Astrocyte of the hippocampus (primary cell): Measurements from ENCODE around the gene CARMIL1.

ENCODE experiments used
- DNase-seq: peaks from one replicate; pipeline ENCODE4 v3.0.0; 2011; ENCODE audit warnings: low read depth, low spot score

The CARMIL1 gene

DNA sequence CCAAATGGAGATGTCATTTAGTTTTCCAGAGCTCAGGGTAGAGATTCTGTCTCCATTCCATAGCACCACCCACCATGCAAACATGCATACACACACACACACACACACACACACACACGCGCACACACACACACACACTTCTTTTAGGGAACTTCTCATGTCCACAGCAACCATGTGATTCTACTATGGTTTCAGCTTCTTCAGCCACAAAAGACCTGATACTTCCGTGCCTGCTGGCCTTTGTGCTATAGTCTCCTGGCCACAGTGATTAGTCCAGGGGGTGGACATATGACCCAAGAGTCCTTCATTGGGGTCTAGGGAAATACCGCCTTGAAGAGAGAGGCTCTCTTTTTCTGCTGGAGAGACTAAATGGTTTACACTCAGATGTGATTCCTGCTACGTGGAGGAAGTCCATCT, 53.5 kb downstream of the CARMIL1 start:
- no peak for DNase-seq

GRCh38 chr6:25333471-25333870, 54.3 kb downstream of the CARMIL1 start:
- no peak for DNase-seq

GRCh38 chr6:25334793-25335192, 55.6 kb downstream of the CARMIL1 start:
- no peak for DNase-seq

DNA sequence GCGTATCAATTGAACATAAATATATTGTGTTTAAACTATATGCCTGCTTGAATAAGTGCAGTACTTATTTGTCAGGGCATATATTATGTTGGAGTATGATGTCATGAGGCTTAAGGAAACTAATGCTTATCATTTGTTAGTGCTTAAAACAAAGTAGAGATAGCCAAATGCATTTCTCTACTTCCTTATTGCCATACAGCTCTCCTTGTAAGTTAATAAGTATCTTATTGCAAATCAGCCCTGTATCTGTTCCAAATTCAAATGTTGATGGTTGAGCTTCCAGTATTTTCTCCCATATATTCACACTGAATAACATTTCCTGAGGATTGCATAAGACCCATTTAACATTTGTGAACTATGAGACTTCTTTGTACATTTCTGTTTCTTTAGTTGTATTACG, 57.8 kb downstream of the CARMIL1 start:
- no peak for DNase-seq

DNA sequence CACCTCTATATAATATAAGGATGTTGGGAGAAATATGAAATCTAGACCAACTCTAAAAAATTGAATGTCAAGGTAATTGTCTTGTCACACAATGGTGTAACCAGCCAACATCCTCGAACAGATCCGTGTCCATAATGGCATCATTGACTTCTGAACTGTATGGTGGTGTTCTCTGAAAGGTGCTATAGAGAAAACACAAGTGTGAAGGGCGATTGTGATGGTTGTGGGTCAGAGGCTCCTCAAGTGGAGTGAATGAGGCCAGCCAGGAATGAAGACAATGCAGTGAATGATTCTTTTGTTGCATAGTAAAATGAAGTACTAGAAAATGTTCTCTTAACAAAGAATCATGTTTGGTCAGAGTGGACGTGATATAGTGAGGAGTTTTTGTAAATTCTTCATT, 58.3 kb downstream of the CARMIL1 start:
- no peak for DNase-seq

DNA sequence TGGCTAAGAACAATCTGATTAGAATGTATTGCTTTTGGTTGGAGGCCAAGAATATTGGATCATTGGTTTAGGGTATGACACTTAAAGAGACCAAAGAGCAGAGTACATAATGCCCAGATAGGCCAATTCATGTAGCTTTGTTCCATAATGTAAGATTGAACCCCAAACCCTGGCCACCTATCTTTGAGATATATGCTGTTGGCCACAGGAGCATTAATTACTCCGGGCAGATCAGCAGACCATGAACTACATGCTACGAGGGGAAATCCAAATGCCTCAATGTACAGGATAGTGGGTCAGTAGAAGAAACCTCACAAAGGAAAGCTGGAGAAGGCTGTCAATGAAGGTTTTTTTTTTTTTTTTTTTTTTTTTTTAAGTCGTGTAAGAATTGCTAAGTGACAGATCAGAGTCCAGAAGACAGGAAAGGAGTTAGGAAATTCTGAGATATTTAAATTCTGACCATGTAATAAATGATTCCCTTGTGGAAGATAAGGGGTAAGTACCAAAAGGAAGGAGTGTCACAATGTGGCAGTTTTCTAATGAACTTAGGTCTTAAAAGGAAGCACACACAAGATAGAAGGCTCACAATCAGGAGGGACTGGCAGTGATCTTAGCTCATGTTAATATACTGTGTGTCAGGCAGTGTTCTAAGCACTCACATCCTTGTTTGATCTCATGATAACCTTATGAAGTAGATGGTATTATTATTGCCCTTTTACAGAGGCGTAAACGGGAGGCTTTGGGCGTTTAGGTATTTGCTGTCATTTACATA, 61.4 kb downstream of the CARMIL1 start:
- no peak for DNase-seq

GRCh38 chr6:25341203-25341552, 62.0 kb downstream of the CARMIL1 start:
- DNase-seq = no peak

DNA sequence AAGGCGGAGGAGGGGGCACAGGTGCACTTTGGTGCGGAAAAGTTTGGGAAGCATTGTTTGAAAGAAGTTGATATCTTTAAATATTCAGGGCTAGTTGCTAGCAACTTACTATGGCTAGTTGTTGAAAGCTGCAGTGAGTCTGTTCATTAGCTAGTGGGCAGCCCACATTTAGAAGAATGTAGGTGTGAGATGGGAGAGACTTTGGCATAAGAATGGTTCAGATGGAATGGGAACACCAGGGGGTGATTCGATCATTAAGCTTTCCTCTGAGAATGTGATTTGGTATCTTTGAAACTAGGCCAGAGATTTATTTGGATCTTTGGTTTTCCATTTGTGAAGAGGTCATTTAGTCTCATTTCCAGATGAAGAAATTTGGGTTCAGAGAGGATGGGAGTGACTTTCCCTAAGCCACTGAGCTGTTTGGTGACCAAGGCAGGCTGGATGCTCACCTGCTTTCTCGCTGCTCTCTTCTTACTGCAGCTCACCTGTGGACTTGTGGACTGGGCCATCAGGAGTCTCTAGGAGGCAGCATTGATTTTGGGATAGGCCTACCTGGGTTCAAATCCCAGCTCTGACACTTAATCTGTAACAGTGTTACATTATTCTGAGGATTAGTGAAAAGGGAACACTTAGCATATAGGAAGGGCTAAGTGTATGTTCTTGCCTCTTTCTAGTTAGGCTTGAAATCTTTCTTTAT, 62.9 kb downstream of the CARMIL1 start:
- no peak for DNase-seq

DNA sequence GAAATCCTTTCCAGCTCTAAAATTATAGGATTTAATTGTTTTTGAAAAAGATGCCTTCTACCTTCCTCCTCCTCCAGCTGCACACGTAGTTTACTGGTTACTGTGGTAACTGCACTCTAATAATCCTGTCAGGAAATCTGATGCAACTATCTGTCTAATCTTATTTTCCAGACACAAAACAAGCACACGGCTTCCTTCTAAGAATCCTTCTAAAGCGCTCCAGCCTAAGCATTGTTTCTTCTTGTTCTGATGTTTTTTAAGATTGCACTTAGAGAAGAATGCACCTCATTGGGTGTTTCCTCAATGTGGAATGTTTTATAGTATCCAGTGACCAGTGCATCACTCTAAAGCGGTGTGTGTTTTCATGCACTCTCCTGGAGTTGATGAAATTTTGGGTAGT, 63.6 kb downstream of the CARMIL1 start:
- DNase-seq = no peak

GRCh38 chr6:25343984-25344383, 64.8 kb downstream of the CARMIL1 start:
- no peak for DNase-seq

GRCh38 chr6:25344827-25345226, 65.7 kb downstream of the CARMIL1 start:
- no peak for DNase-seq

DNA sequence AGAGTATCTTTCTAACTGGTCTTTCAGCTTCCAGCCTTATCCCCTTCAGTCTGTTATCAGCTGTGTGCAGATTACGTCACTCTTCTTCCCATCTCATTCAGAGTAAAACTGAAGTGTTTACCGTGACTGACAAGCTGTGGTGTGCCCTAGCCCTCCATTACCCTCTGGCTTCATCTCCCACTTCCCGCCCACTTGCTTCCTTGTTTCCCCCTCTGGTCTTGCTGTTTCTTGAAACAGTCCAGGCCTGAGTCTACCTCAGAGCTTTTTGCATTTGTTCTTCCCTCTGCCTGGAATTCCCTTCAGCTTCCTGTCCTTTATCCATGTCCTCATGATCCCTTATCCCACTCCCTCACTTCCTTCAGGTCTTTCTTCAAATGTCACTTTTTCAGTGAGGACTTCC, 66.9 kb downstream of the CARMIL1 start:
- no peak for DNase-seq

DNA sequence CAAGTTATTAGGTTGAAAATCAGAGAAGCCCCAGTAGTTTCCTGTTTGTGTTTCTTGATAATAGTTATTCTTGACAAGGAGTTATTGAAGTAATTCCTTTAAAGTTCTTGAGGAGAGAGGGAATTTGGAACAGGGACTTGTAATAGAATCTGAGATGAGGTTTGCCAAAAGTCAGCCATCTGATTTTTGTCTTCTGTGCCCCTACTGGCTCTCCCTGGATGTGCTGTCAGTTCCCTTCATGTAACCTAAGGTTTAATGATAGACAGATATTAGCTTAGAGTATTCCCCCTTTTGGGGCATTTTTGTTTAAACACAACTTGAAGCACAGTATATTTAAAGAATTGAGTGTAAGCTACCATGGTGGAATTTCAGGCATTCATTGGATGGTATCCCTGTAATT, 71.4 kb downstream of the CARMIL1 start:
- DNase-seq = peak; percentile 27

GRCh38 chr6:25351485-25351884, 72.3 kb downstream of the CARMIL1 start:
- no peak for DNase-seq

DNA sequence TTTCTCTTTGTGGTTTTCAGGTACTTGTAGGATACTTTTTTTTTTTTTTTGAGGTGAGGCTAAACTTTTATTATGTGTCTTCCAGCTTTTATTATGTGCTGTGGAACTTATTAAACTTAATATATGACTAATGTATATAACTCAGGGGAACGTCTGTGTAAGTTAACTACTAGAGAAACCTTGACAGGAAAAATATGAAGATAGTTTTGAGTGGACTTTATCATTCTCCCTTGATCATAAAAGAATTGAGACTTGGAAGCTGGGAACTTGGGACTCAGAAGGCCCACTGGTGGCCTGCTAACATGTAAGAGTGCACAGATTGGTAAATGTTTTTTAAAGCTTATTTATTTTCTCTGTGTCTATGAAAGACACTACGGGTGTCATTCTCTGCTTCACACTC, 73.1 kb downstream of the CARMIL1 start:
- no peak for DNase-seq

GRCh38 chr6:25354078-25354932, 75.1 kb downstream of the CARMIL1 start:
- DNase-seq = peak; percentile 84

- DNase-seq = peak; percentile 45
Observed at GRCh38 chr6:25359191-25359861, 80.2 kb downstream of the CARMIL1 start.

DNA sequence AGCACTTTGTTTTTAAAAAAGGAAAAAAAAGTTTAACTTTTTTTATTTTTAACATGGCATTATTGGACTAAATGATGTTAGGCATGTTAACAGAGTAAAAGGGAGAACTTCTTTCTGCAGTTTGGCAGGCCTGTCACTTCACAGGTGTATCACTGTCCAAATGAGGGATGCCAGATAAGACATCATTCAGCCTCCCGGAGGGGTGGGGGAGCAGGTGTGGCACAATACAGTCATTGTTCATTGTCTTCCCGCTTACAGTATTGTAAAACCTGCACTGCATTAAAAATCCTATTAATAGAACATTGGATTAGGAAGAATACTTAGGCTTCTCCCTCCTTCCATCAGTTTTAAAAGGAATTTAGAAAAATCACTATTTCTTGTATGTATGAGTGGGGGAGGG, 80.7 kb downstream of the CARMIL1 start:
- no peak for DNase-seq

DNA sequence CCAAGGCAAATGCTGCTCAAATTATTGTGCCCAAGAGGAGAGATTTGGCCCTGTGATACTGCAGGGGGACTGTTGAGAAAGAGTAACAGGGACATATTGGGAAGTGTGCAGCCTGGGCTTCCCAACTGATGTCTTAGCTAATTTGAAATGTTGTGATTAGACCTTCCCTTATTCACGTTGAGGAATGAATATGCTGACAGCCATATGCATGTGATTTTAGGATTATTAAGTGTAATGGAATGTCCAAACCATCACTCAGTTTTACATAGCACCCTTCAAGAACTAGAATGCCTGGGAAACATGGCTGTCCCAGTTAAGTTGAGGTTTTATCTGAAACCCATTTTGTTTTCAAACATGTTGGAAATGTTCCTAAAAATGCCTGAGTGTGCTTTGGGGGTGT, 81.4 kb downstream of the CARMIL1 start:
- peak; percentile 70 for DNase-seq

- DNase-seq = no peak
Observed at GRCh38 chr6:25363427-25363826, 84.3 kb downstream of the CARMIL1 start.

- DNase-seq = no peak
Observed at GRCh38 chr6:25365154-25365553, 86.0 kb downstream of the CARMIL1 start.
